HG03280 (cell line): ENCODE data around the gene PRKN.

Experiments used
- ATAC-seq: cut with Tn5 transposase; IDR thresholded peaks from one replicate; pipeline ENCODE4 v1.9.1; 2021; ENCODE audit warnings: mild to moderate bottlenecking, moderate library complexity; ENCODE audit not compliant: unreplicated experiment

Gene PRKN

DNA sequence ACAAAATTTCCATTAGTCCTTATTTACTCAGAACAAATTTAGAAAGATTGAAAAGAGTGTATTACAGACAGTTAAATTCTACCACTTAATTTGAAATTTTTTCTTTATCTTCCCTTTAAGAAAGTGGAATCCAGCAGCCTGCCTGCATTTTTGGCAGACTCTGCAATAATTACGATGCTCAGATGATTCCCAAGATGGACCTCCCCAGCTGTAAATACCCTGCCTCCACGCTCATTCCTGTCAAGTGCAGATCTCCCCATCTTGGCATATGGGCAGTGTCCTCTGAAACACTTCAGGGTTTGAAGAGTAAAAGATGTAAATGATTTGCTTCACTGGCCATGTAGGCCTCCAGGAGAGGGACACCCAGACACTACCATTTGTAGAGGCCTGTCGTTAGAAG is 471.2 kb downstream of the PRKN start:
- ATAC-seq: no peak

DNA sequence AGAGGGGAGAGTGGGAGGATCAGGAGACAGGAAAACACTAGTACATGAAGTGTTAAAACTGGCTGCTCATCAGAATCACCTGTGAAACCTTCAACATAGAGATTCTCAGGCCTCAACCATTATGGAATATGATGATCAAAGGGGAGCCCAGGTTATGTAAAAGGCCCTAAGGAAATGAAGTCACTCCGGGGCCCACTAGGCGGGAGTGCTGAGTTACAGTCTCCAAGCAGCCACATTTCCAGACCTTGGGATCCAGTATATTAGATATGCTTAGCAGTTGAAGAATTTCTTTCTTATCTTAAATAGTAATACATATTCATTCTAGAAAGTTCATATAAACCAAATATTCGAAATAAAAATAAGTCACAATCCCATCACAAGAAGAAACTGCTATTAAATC is 476.3 kb downstream of the PRKN start:
- no peak for ATAC-seq

DNA sequence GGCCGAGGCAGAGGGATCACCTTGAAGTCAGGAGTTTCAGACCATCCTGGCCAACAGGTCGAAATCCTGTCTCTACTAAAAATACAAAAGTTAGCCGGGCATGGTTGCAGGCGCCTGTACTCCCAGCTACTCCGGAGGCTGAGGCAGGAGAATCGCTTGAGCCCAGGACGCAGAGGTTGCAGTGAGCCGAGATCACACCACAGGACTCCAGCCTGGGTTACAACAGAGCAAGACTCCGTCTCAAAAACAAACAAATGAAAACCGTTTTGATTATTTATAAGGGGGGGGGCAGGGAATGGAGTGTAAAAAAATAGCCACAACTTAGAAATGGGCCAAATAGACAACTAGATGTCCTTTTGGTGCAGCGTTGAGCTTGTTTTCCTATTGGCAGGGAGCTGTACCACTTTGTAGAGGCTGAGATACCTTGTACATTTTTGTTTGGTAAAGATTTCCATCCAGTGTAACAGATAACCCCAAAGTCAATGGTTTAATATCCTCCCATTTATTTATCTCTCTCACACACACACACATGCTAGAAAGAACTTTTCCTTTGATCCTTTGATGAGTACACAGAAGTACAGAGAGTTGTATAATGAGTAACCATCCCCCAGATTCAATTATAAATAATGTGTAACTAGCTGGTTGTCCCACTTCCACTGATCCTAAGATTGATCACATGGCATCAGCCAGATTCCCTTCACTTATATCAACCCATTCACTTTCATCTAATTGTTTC is 477.5 kb downstream of the PRKN start:
- ATAC-seq: no peak

DNA sequence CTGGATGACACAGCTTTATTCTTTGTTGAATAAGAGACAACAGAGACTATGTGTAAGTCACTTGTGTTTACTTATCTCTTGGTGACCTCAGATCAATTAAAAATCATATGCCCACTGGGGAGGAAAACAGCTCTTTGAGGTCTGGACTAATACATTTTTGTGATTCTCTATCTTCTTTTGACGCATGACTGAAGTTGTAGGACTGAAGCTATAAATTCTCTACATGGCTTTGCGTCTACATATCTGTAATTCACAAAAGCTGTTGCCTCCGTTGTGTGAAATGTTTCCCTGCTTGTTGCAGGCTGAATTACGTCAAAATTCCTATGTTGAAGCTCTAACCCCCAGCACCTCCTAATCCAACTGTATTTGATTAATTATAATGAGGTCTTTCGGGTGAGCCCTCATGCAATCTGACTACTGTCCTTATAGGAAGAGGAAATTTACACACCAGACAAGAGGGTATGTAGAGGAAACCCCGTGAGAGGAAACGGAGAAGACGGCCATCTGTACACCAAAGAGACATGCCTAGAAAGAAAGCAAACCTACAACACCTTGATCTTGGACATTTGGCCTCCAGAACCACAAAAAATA is 481.6 kb downstream of the PRKN start:
- no peak for ATAC-seq

DNA sequence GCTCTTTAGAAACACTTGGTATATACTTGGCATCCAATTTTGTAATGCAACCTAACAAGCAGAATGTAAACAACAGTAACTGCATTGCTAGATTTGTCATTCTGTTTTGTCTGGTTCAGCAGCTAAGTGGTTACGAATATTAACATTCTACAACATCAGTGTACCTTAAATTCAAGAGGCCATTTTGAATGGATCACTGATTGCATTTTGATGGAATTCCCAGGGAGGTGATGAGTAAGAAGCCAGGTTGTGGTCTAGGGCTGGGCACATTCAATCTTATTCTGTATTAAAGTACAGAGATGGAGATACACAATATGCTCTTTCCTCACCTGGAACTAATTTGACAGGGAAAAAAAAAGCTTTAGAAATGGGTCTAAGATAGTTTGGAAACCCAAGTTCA is 483.5 kb downstream of the PRKN start:
- no peak for ATAC-seq

DNA sequence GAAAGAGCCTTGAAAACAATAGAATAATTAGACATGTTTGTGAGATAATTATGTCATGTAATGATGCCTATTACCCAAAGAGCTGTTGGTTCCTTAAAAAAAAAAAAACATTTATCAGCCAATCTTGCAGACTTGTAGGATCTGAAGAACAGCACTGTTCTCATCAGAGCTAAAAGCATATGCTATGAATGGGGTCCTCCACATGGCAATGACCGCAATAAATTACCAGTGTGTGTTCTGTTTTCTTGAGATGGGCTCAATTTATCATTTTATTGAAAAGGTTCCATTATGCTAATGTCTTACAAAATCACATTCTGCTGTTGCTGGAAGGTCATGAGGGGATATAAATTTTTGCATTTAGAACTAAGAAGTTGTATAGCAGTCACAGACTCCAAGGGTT is 484.7 kb downstream of the PRKN start:
- no peak for ATAC-seq

DNA sequence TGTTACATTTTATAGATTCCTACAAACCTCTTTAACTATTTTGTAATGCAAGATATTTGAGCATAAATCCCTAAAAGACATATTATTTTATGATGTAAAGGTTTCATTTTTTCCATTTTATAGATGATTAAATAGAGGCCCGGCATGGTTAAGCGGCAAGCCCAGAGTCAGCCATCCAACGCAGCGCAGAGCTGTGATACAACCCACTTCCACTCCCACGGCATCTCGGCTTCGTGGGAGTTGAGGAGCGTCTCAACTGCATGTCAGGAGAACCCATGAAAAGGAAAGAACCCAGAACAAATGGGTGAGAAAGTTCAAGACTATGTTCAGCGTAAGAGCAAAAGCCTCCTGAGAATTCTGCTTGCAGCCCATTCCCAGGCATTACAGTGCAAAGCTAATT is 488.2 kb downstream of the PRKN start:
- ATAC-seq: no peak

DNA sequence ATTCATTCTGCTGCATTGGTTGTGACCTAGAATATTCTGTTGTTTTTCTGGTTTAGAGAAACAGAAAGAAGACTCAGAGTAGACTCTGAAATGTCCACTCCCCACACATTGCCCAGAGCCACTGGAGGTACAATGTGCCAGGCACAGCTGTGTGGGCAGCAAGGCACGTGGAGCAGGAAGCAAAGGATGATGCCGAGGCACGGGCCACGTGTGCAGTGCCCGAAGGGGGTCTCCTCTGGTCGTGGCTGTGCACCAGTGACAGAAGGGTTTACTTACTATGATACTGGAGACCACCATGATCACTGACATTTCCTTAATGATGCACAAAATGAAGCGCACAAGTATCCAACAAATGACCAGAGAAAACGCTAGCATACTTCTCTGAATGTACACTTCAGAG is 488.9 kb downstream of the PRKN start:
- no peak for ATAC-seq

DNA sequence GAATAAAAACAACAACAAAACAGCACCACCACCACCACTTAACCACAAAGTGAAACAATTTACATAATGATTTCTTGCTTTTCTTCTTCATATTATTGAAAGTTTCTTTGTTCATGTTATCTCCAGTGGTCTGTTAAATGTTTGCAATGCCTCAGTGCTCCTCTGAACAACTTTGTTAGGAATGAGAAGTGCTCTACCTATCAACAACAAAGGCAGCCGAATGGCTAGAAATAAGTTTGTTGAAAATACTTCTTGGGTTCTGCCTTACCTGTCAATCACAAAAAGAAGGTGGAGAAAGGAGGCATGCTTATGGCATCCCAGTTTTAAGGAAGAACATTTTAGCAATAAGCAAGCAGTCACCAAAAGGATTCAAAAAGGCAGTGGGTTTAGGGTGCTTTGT is 490.2 kb downstream of the PRKN start:
- no peak for ATAC-seq

DNA sequence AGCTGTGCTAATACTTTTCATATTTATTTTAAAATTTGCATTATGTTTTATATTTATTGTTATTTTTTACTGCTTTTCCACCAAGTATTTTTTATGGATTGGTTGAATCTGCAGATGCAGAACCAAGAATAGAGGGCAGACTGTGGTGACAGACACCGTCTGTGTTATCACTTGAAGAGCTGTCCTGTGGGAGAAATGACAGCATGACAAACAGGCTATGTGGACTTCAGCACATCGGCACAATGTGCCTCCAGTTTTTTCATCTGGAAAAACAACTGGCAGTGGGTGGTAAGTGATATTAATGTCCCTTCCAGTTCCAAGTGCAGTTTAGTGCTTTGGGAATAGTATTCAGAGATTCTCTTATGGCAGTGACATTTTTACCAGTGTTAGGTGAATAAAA is 492.9 kb downstream of the PRKN start:
- ATAC-seq: no peak

DNA sequence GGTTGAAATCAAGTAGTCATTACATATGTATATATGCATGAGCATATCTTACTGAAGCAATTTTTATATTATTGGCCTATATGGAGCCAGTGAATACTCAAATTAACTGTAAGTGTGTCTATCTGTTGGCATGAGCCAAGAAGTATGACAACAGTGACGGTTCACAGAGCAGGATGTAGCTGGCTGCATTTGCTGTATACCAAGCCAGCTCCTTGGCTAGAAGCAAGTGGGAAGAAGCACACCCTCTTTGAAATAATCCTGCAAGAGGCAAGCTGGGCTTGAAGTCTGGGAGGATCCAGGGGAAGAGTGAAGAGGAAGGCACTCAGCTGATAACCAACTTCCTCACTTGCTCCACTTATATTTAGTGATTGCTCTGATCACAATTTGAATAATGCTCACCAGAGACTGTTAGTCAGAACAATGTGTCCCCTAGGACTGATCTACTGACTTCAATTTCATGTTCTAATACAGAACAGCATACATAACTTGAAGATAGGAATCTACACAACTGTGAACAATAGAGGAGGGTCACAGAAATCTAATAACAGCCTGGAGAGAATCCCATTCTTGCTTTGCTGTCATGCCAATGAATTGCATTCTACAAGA is 497.3 kb downstream of the PRKN start:
- ATAC-seq: no peak

DNA sequence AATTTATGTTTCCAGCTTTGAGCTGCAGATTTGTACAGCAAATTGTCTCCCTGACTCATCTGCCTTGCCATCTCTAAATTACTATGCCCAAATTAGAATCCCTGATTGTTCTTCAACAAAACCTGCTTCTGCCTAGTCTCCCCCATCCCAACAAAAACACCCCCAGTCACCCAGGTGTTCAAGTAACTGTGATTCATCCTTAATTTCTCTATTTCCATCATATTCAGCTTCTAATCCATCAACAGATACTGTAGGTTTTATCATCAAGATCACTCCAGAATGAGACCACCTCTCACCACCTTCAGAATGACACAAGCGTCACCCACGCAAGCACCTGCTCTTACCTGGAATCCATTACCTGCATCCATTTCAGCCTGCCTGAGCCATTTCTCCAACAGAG is 498.5 kb downstream of the PRKN start:
- ATAC-seq: no peak

DNA sequence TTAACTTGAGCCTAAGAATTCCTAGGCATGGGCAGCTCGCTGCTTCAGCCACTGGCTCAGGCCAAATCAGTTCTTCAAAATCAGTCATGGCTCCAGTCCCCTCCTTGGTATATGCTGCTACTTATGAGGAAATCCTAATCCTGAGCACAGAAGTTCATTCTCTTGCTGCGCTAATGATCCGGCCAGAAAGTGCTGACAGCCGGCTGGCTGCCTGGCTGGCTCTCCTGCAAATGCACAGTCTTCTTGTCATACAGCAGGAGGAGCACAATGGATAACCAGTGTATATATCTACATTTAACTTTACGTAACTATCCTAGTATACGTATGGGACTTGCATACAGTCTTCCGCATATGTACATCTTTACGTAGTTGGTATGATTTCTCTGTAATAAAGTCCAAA is 500.8 kb downstream of the PRKN start:
- no peak for ATAC-seq

DNA sequence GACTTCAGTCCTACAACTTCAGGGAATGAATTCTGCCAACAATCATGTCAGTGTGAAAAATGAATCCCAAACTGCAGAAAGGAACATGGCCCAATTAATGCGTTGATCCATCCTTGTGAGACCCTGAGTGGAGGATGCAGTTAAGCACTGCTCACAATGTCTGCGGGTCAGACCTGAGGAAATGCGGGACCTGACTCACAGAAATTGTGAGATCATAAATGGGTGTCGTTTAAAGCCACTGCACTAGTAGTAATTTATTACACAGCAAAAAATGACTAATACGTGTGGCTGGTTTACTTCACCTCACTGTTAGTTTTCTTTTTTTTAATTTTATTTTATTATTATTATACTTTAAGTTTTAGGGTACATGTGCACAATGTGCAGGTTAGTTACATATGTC is 505.0 kb downstream of the PRKN start:
- ATAC-seq: no peak

DNA sequence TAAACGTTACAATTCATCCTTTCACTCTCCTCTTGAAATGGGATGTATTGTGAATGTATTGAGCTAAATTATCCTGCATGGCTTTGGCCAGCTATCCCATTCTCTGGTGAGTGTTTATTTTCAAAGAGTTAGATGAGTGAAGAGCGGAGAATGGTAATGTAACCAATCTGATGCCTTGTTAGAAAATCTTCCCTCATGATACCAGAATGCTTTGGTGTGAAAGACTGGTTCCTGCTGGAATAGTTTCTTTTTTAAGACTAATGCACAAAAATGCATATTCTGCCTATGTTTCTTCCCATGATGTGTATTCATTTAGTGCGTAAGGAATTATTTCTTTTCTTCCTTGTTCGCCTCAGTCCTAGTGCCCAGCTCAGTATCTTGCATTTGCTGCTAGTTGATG is 506.7 kb downstream of the PRKN start:
- ATAC-seq: no peak

DNA sequence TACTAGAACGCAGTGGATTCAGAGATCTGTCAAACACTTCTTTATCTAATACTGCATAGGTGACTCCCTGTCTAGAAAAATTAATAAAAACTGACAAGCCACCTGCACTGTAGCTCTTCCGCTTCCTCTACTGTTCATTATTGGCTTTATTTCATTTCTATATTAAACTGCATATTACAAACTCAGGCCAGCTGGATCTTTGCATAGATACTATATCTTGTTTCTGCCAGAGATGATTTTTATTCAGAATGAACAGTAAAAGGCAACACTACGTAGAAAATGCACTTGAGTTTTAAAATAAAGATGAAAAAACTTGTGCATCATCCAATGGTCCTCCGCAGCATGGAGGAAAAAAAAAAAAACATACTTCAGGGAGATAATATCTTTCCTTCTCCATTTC is 508.3 kb downstream of the PRKN start:
- no peak for ATAC-seq

DNA sequence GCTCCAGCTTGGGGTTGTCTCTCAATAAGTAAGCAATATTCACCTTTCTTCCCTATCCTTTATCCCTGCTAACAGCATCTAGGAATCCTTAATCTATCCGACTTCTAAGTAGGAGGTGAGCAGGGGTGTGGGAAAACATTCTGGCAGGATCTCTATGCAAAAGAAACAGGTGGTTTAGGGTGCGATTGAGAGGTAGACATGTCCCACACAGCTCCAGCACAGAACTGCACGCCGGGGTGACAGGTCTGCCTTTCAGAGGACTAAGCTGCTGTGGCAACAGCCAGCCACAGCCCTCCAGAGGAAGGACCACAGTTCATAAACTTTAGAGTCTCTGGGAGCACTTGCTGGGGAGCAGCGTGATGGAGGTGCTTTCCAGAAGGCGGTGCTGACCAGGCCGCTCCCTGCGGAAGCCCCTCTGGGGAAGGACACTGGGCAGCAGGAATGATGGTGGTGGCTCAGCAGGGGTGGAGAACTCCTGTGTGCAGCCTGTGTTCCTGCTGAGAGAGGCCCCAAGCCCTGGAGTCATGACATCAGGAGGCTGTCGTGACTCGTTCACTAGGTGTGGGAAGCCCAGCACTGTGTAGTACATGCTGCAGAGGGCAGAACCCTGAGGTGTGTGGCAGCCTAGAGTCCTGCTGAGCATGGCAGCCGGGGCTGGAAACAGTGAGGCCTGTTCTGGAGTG is 509.6 kb downstream of the PRKN start:
- no peak for ATAC-seq

DNA sequence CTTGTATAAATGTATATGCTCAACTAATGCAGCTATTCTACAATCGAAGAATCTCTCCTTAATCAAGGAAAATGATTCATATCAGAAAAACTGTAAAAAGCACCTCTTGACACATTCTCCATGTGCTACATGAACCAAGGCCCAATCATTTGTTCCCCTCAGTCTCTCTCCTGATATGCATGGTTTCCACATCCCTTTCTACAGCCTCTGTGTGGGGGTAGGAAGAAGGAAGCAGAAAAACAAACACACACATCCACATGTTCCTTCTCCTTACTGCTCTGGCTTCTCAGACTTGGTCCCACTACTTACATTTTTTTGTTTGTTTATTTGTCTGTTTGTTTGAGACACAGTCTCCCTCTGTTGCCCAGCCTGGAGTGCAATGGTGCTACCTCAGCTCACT is 510.5 kb downstream of the PRKN start:
- no peak for ATAC-seq

DNA sequence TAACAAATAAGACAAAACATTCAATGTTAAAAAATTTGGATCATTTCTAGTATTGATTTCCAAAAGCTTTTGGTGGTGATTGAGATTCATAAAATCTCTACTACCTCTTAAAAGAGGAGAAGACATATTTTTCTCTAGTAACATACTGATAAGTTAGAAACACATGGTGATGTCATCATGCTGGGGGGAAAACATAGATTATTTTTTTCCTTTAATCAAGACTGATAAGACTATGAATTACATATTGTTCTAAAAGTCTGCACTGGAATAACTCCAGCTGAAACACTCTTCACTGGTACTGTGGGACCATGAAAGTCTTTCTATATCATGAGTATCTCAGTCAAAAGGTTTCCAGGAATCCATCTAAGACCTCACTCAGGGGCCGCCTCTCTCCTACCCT is 515.8 kb downstream of the PRKN start:
- ATAC-seq: no peak

DNA sequence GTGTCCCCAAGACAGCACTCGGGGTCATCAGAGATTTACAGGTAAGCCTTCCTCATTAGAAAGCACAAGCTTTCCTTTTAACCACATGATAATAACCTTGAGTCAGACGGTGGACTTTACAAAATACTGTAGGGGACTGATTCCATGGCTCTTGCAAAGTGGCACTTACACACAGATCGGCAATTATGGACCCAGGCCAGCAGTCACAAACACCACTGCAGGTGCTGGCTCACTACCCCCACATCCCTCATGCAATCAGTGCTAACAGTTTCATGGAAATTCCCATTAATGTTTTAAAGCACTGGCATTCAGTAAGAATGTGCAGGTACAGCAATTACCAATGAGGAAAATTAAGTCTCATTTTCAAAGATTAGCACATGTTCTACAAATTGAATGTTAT is 516.5 kb downstream of the PRKN start:
- no peak for ATAC-seq

DNA sequence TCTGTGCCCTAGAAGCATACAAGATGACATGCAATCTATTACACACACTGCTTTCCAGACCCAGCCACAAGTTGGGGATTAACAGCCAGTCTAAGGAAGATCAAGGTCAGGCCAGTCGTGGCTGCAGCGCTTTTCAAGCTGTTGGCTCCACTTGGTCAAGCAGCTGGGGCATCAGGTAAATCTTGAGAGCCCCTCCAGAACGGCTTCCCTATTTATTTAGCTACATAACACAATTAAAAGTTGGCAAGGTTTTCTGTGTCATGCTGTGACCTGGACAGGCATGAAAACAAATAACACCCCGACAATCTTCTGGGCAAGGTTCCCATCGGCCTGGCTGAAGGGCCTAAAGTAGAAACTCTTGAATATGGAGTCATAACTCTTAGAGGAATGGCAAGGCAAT is 524.3 kb downstream of the PRKN start:
- no peak for ATAC-seq
